Thyroid gland (tissue), 4 donors: Measurements from ENCODE around the gene FLCN. TPM values are rescaled to one million over a fixed set of nuclear protein-coding genes. Genes with fewer than 3 reads are reported as not detected.

Experiments
- DNase-seq, 2 donors: peaks; one replicate each; pipeline ENCODE4 v3.0.0-alpha.2; 2019
- H3K27ac ChIP-seq, 3 donors: fragments of 200-600 bp; sonication (generic); 1 replicate in 2 of 3; 2 replicates in 1 of 3; pipeline ENCODE4 v1.5.1; 2016 to 2019; ENCODE audit warnings: mild to moderate bottlenecking in 1 of 3, moderate library complexity in 1 of 3
- H3K27me3 ChIP-seq: fragments of 200-600 bp; sonication (generic); one replicate; pipeline ENCODE4 v1.5.1; 2019
- H3K36me3 ChIP-seq, 2 donors: fragments of 200-600 bp; sonication (generic); one replicate each; pipeline ENCODE4 v1.5.1; 2016 to 2019
- H3K4me1 ChIP-seq, 2 donors: fragments of 200-600 bp; sonication (generic); one replicate each; pipeline ENCODE4 v1.5.1; 2017 to 2019
- H3K4me3 ChIP-seq, 3 donors: fragments of 200-600 bp; sonication (generic); replicated peaks in 1 of 3; 1 replicate in 2 of 3; 2 replicates in 1 of 3; pipeline ENCODE4 v1.5.1; 2016; ENCODE audit warnings: mild to moderate bottlenecking in 1 of 3
- H3K9me3 ChIP-seq: fragments of 200-600 bp; sonication (generic); one replicate; pipeline ENCODE4 v1.5.1; 2017
- POLR2A ChIP-seq, 2 donors: fragments of 450-650 bp; IDR thresholded peaks; one replicate each; pipeline ENCODE4 v1.6.1; 2017; ENCODE audit warnings: antibody characterized with exemption in 2 of 2, mild to moderate bottlenecking in 2 of 2, moderate library complexity in 1 of 2
- WGBS, 2 donors: methylation state at CpG; one replicate each; pipeline ENCODE4 v1.1.5; 2017; 5-methylcytosine and 5-hydroxymethylcytosine counted together
- intact Hi-C: fragments of 100-400 bp; cut with DNase I; formaldehyde crosslinking; loops from one replicate; pipeline ENCODE4 v1.15.1; 2023
- small RNA-seq: library from RNA; depleted of rRNA; stranded (forward); fragments of <200 nt; gene quantifications from one replicate; pipeline ENCODE3, GENCODE V24; 2016
- total RNA-seq, 4 donors: library from RNA; depleted of rRNA; stranded (reverse); fragments of >200 nt; gene quantifications; one replicate each; pipeline ENCODE4 v1.2.3, GENCODE V29; 2016
- TF ChIP-seq, protein P1 (sequence below), 6 experiments: fragments of 200-600 bp in 3 of 6; fragments of 450-650 bp in 3 of 6; sonication (generic) in 3 of 6; IDR thresholded peaks; one replicate each; pipeline ENCODE4 v1.5.1; 2016 to 2019; ENCODE audit warnings: antibody characterized with exemption in 6 of 6, mild to moderate bottlenecking in 2 of 6, inconsistent platforms in 1 of 6, moderate library complexity in 1 of 6

FLCN gene
- total RNA-seq, 4 donors from 2014 or later: 61.5 to 79.7 (median 68.2) TPM

DNA sequence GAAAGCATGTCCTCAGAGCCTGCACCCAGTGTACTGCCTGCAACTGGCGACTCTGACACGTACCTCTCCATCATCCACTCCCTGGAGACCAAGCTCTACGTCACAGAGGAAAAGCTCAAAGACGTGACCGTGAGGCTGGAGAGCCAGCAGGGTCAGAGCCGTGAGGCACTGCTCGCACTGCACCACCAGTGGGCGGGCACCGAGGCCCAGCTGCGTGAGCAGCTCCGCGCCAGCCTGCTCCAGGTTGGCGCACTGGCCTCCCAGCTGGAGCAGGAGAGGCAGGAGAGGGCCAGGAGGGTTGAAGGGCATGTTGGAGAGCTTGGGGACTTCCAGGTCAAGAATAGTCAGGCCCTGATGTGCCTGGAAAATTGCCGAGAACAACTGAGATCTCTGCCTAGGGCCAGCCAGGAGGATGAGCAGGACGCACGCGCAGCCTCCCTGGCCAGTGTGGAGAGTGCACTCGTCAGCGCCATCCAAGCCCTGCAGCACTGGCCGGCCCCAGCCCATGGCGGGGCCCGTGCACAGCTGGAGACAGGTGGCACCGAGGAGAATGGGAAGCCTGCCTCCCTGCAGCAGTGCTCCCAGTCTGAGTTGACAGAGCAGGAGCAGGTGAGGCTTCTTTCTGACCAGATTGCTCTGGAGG, 71.2 kb downstream of the FLCN start:
- Histone ChIP-seq H3K4me1 (peaks cover 5 to 8% of the 10 kb centered on the region in 2 donors), H3K27me3 (no peaks in the 10 kb centered on the region), H3K27ac (no peak overlapping the region), H3K4me3 (no peak overlapping the region), H3K9me3 (no peaks in the 10 kb centered on the region), H3K36me3 (peaks cover 57 to 67% of the 10 kb centered on the region in 2 donors)
- no peak for DNase-seq
- intact Hi-C loops: no loop called here
- 94 to 95% methylated on average over 17 to 23 of the region's 23 CpGs for WGBS, 2 donors
- TF ChIP-seq, protein P1, sequence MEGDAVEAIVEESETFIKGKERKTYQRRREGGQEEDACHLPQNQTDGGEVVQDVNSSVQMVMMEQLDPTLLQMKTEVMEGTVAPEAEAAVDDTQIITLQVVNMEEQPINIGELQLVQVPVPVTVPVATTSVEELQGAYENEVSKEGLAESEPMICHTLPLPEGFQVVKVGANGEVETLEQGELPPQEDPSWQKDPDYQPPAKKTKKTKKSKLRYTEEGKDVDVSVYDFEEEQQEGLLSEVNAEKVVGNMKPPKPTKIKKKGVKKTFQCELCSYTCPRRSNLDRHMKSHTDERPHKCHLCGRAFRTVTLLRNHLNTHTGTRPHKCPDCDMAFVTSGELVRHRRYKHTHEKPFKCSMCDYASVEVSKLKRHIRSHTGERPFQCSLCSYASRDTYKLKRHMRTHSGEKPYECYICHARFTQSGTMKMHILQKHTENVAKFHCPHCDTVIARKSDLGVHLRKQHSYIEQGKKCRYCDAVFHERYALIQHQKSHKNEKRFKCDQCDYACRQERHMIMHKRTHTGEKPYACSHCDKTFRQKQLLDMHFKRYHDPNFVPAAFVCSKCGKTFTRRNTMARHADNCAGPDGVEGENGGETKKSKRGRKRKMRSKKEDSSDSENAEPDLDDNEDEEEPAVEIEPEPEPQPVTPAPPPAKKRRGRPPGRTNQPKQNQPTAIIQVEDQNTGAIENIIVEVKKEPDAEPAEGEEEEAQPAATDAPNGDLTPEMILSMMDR (IDR thresholded peaks at IDR 0.05): no peak
- no peak for TF ChIP-seq POLR2A (IDR thresholded peaks at IDR 0.05)

DNA sequence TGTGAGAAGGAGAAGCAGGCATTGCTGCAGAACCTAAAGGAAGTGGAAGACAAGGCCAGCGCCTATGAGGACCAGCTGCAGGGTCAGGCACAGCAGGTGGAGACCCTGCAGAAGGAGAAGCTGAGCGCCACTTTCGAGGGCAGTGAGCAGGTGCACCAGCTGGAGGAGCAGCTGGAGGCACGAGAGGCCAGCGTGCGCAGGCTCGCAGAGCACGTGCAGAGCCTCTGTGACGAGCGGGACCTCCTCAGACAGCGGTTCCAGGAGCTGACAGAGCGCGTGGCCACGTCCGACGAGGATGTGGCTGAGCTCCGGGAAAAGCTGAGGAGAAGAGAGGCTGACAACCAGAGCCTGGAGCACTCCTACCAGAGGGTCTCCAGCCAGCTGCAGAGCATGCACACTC, 72.3 kb downstream of the FLCN start:
- intact Hi-C loops: no loop called here
- Histone ChIP-seq H3K36me3 (peaks cover 68 to 78% of the 10 kb centered on the region in 2 donors), H3K27ac (no peak overlapping the region), H3K4me1 (no peaks in the 10 kb centered on the region), H3K27me3 (no peaks in the 10 kb centered on the region), H3K9me3 (no peaks in the 10 kb centered on the region), H3K4me3 (no peak overlapping the region)
- no peak for DNase-seq
- WGBS, 2 donors: 90 to 95% methylated on average over 17 of the region's 17 CpGs
- TF ChIP-seq, protein P1 (IDR thresholded peaks at IDR 0.05): no peak
- no peak for TF ChIP-seq POLR2A (IDR thresholded peaks at IDR 0.05)

DNA sequence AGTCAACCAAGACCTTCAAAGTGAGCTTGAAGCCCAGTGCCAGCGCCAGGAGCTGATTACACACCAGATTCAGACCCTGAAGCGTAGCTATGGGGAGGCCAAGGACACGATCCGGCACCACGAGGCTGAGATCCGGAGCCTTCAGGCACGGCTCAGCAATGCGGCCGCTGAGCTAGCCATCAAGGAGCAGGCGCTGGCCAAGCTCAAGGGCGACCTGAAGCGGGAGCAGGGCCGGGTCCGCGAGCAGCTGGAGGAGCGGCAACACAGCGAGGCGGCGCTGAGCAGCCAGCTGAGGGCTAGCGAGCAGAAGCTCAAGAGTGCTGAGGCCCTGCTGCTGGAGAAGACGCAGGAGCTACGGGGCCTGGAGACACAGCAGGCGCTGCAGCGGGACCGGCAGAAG, 72.8 kb downstream of the FLCN start:
- 95 to 96% methylated on average over 22 to 25 of the region's 25 CpGs for WGBS, 2 donors
- H3K4me3 ChIP-seq: no peak overlapping the region
- no peaks in the 10 kb centered on the region for H3K27me3 ChIP-seq
- no peak overlapping the region for H3K27ac ChIP-seq
- TF ChIP-seq POLR2A (IDR thresholded peaks at IDR 0.05): no peak
- TF ChIP-seq, protein P1 (IDR thresholded peaks at IDR 0.05): no peak
- no peaks in the 10 kb centered on the region for H3K9me3 ChIP-seq
- intact Hi-C loops: no loop called here
- no peak for DNase-seq
- no peaks in the 10 kb centered on the region for H3K4me1 ChIP-seq
- peaks cover 73 to 83% of the 10 kb centered on the region in 2 donors for H3K36me3 ChIP-seq

Small RNA genes within 50 kb of the gene (small RNA-seq; reads per million reads assigned to genes)
- gene RNU6-767P: not detected

Other genes with a start within 250 kb of the FLCN start
- gene MPRIP, start 194.7 kb downstream of the FLCN start, total RNA-seq: 100 to 1,000 TPM; 130 to 244 (median 155) TPM
- 1 to 10 TPM; 1.3 to 3.2 (median 2.5) TPM for gene PLD6, start 30.8 kb downstream of the FLCN start, total RNA-seq
- gene COPS3, start 44.1 kb upstream of the FLCN start, total RNA-seq: 10 to 100 TPM; 49.2 to 60.0 (median 57.9) TPM
- 1 to 10 TPM; 1.1 to 6.0 (median 2.8) TPM for gene NT5M, start 66.2 kb upstream of the FLCN start, total RNA-seq
- gene MED9, start 239.8 kb upstream of the FLCN start, total RNA-seq: 10 to 100 TPM; 27.9 to 35.4 (median 30.8) TPM